ENCODE results near the gene GALNT11. TPM values are rescaled to one million over a fixed set of nuclear protein-coding genes. Genes with fewer than 3 reads are reported as not detected.
"Not testable (repeated sequence)": the region's sequence is repeated elsewhere in the genome, so short reads cannot be mapped to it uniquely, and the experiment has no call there.

The GALNT11 gene
- 100 to 1,000 TPM; 102 to 119 (median 111) TPM for polyA plus RNA-seq (ENCODE audit: insufficient read length in 4 of 4)

DNA sequence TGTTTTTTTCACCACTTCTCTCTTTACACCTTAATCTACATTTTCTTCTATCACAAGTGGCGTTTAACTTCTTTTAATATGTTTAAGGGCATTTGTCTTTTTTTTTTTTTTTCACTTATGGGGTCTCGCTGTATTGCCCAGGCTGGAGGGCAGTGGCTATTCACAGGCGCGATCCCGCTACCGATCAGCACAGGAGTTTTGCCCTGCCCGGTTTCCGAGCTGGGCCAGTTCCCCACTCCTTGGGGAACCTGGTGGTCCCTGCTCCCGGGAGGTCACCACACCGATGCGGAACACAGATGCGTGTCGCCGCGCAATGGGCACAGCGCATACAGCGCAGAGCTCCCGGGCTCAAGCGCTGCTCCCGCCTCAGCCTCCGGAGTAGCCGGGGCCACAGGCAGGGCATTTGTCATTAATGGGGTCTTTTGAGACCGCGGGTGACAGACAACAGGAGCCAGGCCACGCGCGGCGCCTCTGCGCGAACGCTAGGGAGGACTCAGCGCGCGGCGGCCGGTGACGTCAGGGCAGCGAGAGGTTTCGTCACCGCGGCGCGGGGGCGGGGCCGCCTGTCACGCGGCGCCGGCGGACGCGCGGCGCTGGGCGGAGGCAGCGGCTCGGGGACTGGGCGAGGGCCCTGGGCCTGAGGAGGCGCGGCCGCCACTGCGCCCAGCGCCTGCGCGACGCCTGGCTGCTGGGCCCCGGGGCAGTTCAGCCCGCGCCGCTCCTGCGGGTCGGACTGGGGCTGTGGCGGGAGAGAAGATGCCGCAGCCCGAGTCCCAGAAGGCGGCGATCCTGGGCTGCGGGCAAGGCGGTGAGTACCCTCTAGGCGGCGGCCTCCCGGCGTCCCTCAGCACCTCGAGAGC lies at the start of gene GALNT11:
GALNT11 (plus strand) TSS at position 598 of the 860 bp plus-strand sequence. CDS start 68,554 bp downstream, outside the sequence.
- DNase-seq (ENCODE audit: low read depth in 4 of 4, low spot score in 2 of 4), result peak; percentile 48 to 75 (median 68)

GRCh38 chr7:151978616-151979015 lies 46.9 kb upstream of the GALNT11 start:
- no peak for DNase-seq (ENCODE audit: low read depth in 4 of 4, low spot score in 2 of 4)

DNA sequence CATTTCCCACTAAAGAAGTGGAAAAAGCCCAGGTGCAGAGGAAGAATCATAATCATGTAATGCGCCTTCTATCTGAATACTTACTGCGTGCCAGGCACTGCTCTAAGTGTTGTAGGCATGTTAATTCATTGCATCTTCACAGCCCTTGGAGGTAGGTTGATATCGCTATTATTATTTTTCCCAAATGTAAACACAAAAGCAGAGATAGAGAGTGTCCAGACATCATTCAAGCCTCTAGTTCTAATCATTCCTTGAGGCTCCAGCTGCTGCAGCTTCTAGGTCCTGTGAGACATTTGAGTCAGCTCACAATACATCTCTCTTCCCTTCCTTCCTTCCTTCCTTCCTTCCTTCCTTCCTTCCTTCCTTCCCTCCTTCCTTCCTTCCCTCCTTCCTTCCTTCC lies 44.3 kb upstream of the GALNT11 start:
- no peak for DNase-seq (ENCODE audit: low read depth in 4 of 4, low spot score in 2 of 4)

DNA sequence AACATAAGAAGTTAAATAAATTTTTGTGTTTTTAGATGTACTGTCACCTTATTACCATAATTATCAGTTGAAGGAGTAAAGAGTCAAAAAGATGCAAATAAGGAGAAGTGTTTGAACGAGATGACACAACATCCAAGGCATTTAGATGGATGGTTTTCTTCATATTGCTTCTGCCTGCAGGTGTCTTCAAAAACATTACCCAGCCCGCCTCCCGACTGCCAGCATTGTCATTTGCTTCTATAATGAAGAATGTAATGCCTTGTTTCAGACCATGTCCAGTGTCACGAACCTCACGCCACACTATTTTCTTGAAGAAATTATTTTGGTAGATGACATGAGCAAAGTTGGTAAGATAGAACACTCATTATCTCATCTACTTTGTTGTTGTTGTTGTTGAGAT lies 42.7 kb upstream of the GALNT11 start:
- DNase-seq (ENCODE audit: low read depth in 4 of 4, low spot score in 2 of 4), result no peak

DNA sequence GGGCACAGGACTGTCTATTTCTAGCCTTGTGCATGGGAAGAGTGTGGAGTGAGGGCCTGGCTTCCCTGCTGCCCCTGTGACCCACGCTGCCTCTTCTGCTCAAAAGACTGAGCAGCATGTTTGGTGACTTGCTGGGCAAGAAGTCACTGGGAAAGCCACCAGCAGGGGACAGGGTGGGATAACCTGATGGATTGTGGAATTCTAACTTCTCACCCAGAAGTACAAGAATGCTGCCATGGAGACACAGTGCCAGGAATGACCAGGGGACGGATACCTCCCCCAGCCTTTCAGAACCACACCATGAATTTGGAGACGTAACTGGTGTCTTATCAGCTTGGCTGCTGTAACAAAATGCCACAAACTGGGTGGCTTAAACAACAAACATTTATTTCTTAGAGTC lies 40.9 kb upstream of the GALNT11 start:
- DNase-seq (ENCODE audit: low read depth in 4 of 4, low spot score in 2 of 4), result no peak

GRCh38 chr7:151987748-151988529 lies 37.5 kb upstream of the GALNT11 start:
- no peak for DNase-seq (ENCODE audit: low read depth in 4 of 4, low spot score in 2 of 4)

- DNase-seq (ENCODE audit: low read depth in 4 of 4, low spot score in 2 of 4), result peak in 1 of 4 donors; percentile 9
Observed at GRCh38 chr7:151992375-151992774, 33.1 kb upstream of the GALNT11 start.

- DNase-seq (ENCODE audit: low read depth in 4 of 4, low spot score in 2 of 4), result no peak
Observed at GRCh38 chr7:151993977-151994676, 31.3 kb upstream of the GALNT11 start.

GRCh38 chr7:151999424-152000090 lies 25.9 kb upstream of the GALNT11 start:
- DNase-seq (ENCODE audit: low read depth in 4 of 4, low spot score in 2 of 4), result no peak

GRCh38 chr7:152000191-152000590 lies 25.3 kb upstream of the GALNT11 start:
- DNase-seq (ENCODE audit: low read depth in 4 of 4, low spot score in 2 of 4), result no peak

- DNase-seq (ENCODE audit: low read depth in 4 of 4, low spot score in 2 of 4), result no peak
Observed at GRCh38 chr7:152006336-152006735, 19.1 kb upstream of the GALNT11 start.

DNA sequence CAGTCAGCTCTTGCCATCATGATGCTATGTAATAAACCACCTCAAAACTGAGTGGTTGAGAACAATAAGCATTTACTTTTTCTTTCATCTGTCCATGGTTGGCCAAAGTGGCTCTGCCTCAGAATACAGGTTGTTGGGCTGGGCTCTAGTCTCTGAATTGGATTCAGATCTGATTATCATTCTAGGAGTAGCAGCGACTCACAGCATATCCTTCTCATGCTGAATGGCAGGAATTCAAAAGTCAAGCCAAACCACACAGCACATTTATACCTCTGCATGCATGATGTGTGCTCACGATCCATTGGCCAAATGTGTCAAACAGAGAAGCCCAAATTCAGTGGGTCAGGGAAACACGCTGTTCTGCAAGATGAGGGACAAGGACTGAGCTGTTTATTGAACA lies 13.6 kb upstream of the GALNT11 start:
- DNase-seq (ENCODE audit: low read depth in 4 of 4, low spot score in 2 of 4), result no peak

- no peak for DNase-seq (ENCODE audit: low read depth in 4 of 4, low spot score in 2 of 4)
Observed at GRCh38 chr7:152013230-152013629, 12.2 kb upstream of the GALNT11 start.

GRCh38 chr7:152013974-152014373 lies 11.5 kb upstream of the GALNT11 start:
- no peak for DNase-seq (ENCODE audit: low read depth in 4 of 4, low spot score in 2 of 4)

- no peak for DNase-seq (ENCODE audit: low read depth in 4 of 4, low spot score in 2 of 4)
Observed at GRCh38 chr7:152014722-152015121, 10.8 kb upstream of the GALNT11 start.

DNA sequence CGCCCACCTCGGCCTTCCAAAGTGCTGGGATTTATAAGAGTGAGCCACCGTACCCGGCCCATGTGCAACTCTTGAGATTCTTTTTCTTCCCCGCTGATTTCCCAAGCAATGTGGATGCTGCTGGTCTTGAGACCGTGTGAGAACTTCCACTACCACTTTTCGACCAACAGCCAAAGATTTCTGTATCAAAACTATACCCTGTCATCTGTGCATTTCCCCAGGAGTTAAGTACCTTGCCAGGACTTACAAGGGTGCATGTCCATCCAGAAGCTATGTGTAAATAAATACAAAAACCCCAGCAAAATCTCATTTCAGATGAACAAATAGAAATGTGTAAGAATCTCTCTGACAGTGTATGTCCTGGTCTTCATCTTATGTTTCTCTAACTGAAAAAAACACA lies 9.9 kb upstream of the GALNT11 start:
- DNase-seq (ENCODE audit: low read depth in 4 of 4, low spot score in 2 of 4), result no peak

- DNase-seq (ENCODE audit: low read depth in 4 of 4, low spot score in 2 of 4), result no peak
Observed at GRCh38 chr7:152016947-152017346, 8.5 kb upstream of the GALNT11 start.

DNA sequence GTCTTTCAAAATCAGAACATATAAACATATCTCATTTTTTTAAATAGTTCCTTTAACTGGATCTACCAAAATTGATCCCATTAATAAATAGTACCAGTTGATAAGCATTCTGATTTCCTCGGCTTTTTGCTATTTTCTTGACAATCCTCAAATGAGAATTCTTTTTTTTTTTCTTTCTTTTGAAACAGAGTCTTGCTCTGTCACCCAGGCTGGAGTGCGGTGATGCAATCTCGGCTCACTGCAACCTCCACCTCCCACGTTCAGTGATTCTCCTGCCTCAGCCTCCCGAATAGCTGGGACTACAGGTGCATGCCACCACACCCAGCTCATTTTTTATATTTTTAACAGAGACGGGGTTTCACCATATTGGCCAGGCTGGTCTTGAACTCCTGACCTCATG lies 7.8 kb upstream of the GALNT11 start:
- not testable (repeated sequence) for DNase-seq (ENCODE audit: low read depth in 4 of 4, low spot score in 2 of 4)

DNA sequence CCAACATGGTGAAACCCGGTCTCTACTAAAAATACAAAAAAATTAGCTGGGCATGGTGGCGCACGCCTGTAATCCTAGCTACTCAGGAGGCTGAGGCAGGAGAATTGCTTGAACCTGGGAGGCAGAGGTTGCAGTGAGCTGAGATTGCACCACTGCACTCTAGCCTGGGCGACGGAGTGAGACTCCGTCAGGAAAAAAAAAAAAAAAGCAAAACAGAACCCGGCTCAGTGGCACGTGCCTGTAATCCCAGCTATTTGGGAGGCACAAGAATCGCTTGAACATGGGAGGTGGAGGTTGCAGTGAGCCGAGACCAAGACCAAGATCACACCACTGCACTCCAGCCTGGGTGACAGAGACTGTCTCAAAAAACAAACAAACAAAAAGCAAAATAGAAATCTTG lies 3.7 kb upstream of the GALNT11 start:
- DNase-seq (ENCODE audit: low read depth in 4 of 4, low spot score in 2 of 4), result not testable (repeated sequence)
